Inflammatory macrophage treated with lipopolysaccharide for 1 hour (primary cell): Measurements from ENCODE around the gene MCOLN3.
"Not testable (repeated sequence)": the region's sequence is repeated elsewhere in the genome, so short reads cannot be mapped to it uniquely, and the experiment has no call there.

Experiments
- DNase-seq, 2 donors: peaks; one replicate each; pipeline ENCODE4 v3.0.0-alpha.2; 2020 to 2022

MCOLN3 gene

GRCh38 chr1:85047472-85048295 is 616 bp downstream of the MCOLN3 start:
- peak in 1 of 2 donors; percentile 11 for DNase-seq

GRCh38 chr1:85047144-85047471 is 1.2 kb downstream of the MCOLN3 start:
- no peak for DNase-seq

GRCh38 chr1:85042413-85042812 is 5.9 kb downstream of the MCOLN3 start:
- DNase-seq, result no peak

- DNase-seq, result no peak
Observed at GRCh38 chr1:85041793-85042192, 6.5 kb downstream of the MCOLN3 start.

- DNase-seq, result no peak
Observed at GRCh38 chr1:85033221-85033620, 15.1 kb downstream of the MCOLN3 start.

GRCh38 chr1:85030536-85030935 is 17.8 kb downstream of the MCOLN3 start:
- no peak for DNase-seq

- no peak for DNase-seq
Observed at GRCh38 chr1:85028151-85028550, 20.1 kb downstream of the MCOLN3 start.

- peak; percentile 9 to 20 for DNase-seq
Observed at GRCh38 chr1:85027242-85027983, 20.9 kb downstream of the MCOLN3 start.

- no peak for DNase-seq
Observed at GRCh38 chr1:85025940-85026339, 22.4 kb downstream of the MCOLN3 start.

- DNase-seq, result no peak
Observed at GRCh38 chr1:85024736-85025135, 23.6 kb downstream of the MCOLN3 start.

GRCh38 chr1:85022700-85023099 is 25.6 kb downstream of the MCOLN3 start:
- DNase-seq, result no peak

- no peak for DNase-seq
Observed at GRCh38 chr1:85019994-85020393, 28.3 kb downstream of the MCOLN3 start.

- DNase-seq, result no peak
Observed at GRCh38 chr1:85015826-85016225, 32.5 kb downstream of the MCOLN3 start.

- not testable (repeated sequence) for DNase-seq
Observed at GRCh38 chr1:85005641-85006040, 42.7 kb downstream of the MCOLN3 start.

GRCh38 chr1:85001742-85002141 is 46.6 kb downstream of the MCOLN3 start:
- no peak for DNase-seq

- peak; percentile 4 to 32 for DNase-seq
Observed at GRCh38 chr1:84998642-84999280, 49.5 kb downstream of the MCOLN3 start.

GRCh38 chr1:84997667-84998600 is 50.4 kb downstream of the MCOLN3 start:
- peak in 1 of 2 donors; percentile 29 for DNase-seq

GRCh38 chr1:84996846-84997666 is 51.2 kb downstream of the MCOLN3 start, which contains the start of gene MCOLN2:
TSS of gene MCOLN2 (minus strand) at chr1:84997113. CDS start at chr1:84996872, 241 bp downstream.
- DNase-seq, result peak; percentile 31 to 52

GRCh38 chr1:84995484-84996334 is 52.6 kb downstream of the MCOLN3 start:
- peak; percentile 64 to 80 for DNase-seq

- DNase-seq, result peak; percentile 85 to 93
Observed at GRCh38 chr1:84991097-84991920, 57.0 kb downstream of the MCOLN3 start.
